B cell (primary cell): ENCODE measurements around the gene ATP6V0A1. TPM values are rescaled to one million over a fixed set of nuclear protein-coding genes. Genes with fewer than 3 reads are reported as not detected.

Experiments
- ATAC-seq: fragments of 200-7000 bp; cut with Tn5 transposase; one replicate; pipeline ENCODE4 v1.10.0; 2021; ENCODE audit warnings: low read depth, mild to moderate bottlenecking, moderate number of reproducible peaks, moderate library complexity
- CTCF ChIA-PET: fragments of 350-600 bp; sonication (Branson Sonifier 250); formaldehyde crosslinking; loops from one replicate; lab custom pipeline; 2021; ENCODE audit warnings: antibody characterized with exemption, inconsistent platforms; lab: Charles Lee
- POLR2A ChIA-PET: fragments of 350-600 bp; sonication (Branson Sonifier 250); formaldehyde crosslinking; loops from one replicate; lab custom pipeline; 2021; ENCODE audit warnings: antibody characterized with exemption; lab: Charles Lee
- DNase-seq: peaks from one replicate; pipeline ENCODE4 v3.0.0; 2013
- H2AFZ ChIP-seq: 2 replicates; pipeline ENCODE4 v1.6.1; 2012; ENCODE audit warnings: mild to moderate bottlenecking, low read depth, low read length; ENCODE audit not compliant: insufficient read depth, poor library complexity, severe bottlenecking
- H3K27ac ChIP-seq, 2 donors: 1 replicate in 1 of 2; 2 replicates in 1 of 2; pipeline ENCODE4 v1.5.1; 2012 to 2013; ENCODE audit warnings: low read length in 2 of 2, mild to moderate bottlenecking in 2 of 2, moderate library complexity in 1 of 2
- H3K27me3 ChIP-seq, 4 experiments: fragments of 200-600 bp in 1 of 4; sonication (generic) in 1 of 4; replicated peaks in 1 of 4; 1 replicate in 2 of 4; 2 replicates in 2 of 4; pipeline versions ENCODE4 v1.6.1 to v1.7.0; 2013 to 2016; ENCODE audit warnings: low read length in 3 of 4, mild to moderate bottlenecking in 2 of 4, mixed read lengths in 1 of 4, moderate library complexity in 1 of 4; ENCODE audit not compliant: insufficient read depth in 4 of 4, control insufficient read depth in 3 of 4; ENCODE audit errors: control extremely low read depth in 1 of 4
- H3K36me3 ChIP-seq, 2 experiments: replicated peaks in 1 of 2; 1 replicate in 1 of 2; 2 replicates in 1 of 2; pipeline versions ENCODE4 v1.6.1 to v1.7.1; 2013; ENCODE audit warnings: low read length in 1 of 2; ENCODE audit not compliant: insufficient read depth in 2 of 2, control insufficient read depth in 1 of 2; ENCODE audit errors: control extremely low read depth in 1 of 2, extremely low read depth in 1 of 2
- H3K4me1 ChIP-seq, 2 donors: fragments of 200-600 bp in 1 of 2; sonication (generic) in 1 of 2; 1 replicate in 1 of 2; 2 replicates in 1 of 2; pipeline versions ENCODE4 v1.5.1 to v1.6.1; 2013 to 2017; ENCODE audit warnings: low read length in 2 of 2; ENCODE audit not compliant: control insufficient read depth in 2 of 2, insufficient read depth in 2 of 2
- H3K4me2 ChIP-seq: replicated peaks from 2 replicates; pipeline ENCODE3; 2012; ENCODE audit warnings: mild to moderate bottlenecking, low read depth, low read length; ENCODE audit not compliant: poor library complexity, severe bottlenecking
- H3K4me3 ChIP-seq, 5 experiments: fragments of 200-600 bp in 1 of 5; sonication (generic) in 1 of 5; 1 replicate in 3 of 5; 2 replicates in 2 of 5; pipeline versions ENCODE4 v1.5.1 to v1.7.0; 2011 to 2016; ENCODE audit warnings: low read length in 4 of 5, mild to moderate bottlenecking in 4 of 5, low read depth in 2 of 5, control low read depth in 1 of 5, moderate library complexity in 1 of 5; ENCODE audit not compliant: insufficient read depth in 1 of 5; ENCODE audit errors: control extremely low read depth in 1 of 5, extremely low read depth in 1 of 5
- H3K79me2 ChIP-seq: fragments of 200-600 bp; sonication (generic); one replicate; pipeline ENCODE4 v1.6.0; 2016; ENCODE audit warnings: low read length; ENCODE audit not compliant: control insufficient read depth, insufficient read depth
- H3K9ac ChIP-seq: fragments of 200-600 bp; sonication (generic); 2 replicates; pipeline ENCODE4 v1.6.1; 2017; ENCODE audit warnings: mild to moderate bottlenecking, low read length, moderate library complexity
- H3K9me3 ChIP-seq, 3 donors: one replicate each; pipeline versions ENCODE4 v1.6.1 to v1.7.1; 2013; ENCODE audit warnings: low read length in 2 of 3; ENCODE audit not compliant: control insufficient read depth in 2 of 3, insufficient read depth in 1 of 3; ENCODE audit errors: control extremely low read depth in 1 of 3
- H4K20me1 ChIP-seq: 2 replicates; pipeline ENCODE4 v1.6.0; 2012; ENCODE audit warnings: mild to moderate bottlenecking, low read length; ENCODE audit not compliant: insufficient read depth, control insufficient read depth, poor library complexity, severe bottlenecking
- H3K27ac Mint-ChIP-seq: one replicate; pipeline ENCODE4 v1.8.0; 2021; ENCODE audit warnings: mixed read lengths
- H3K27me3 Mint-ChIP-seq: one replicate; pipeline ENCODE4 v1.8.0; 2021; ENCODE audit warnings: mixed read lengths
- H3K4me1 Mint-ChIP-seq: one replicate; pipeline ENCODE4 v1.8.0; 2021; ENCODE audit warnings: mixed read lengths
- H3K4me3 Mint-ChIP-seq: one replicate; pipeline ENCODE4 v1.8.0; 2021; ENCODE audit warnings: mixed read lengths
- H3K9me3 Mint-ChIP-seq: one replicate; pipeline ENCODE4 v1.8.0; 2022; ENCODE audit warnings: mixed read lengths; ENCODE audit not compliant: insufficient read depth
- EZH2 ChIP-seq: IDR thresholded peaks from 2 replicates; pipeline ENCODE4 v1.6.1; 2012; ENCODE audit warnings: borderline replicate concordance, low read depth, mild to moderate bottlenecking, moderate library complexity, low read length; ENCODE audit not compliant: insufficient read depth, poor library complexity, severe bottlenecking
- WGBS: methylation state at CpG from one replicate; pipeline ENCODE4 v1.1.5; 2013; ENCODE audit warnings: missing lambda C conversion rate; ENCODE audit not compliant: insufficient coverage; 5-methylcytosine and 5-hydroxymethylcytosine counted together
- intact Hi-C: fragments of 100-400 bp; cut with micrococcal nuclease; formaldehyde crosslinking; loops from one replicate; pipeline ENCODE4 v1.10.0; 2022
- polyA plus RNA-seq: library from polyadenylated mRNA; depleted of rRNA; stranded (reverse); fragments of >200 nt; gene quantifications from 2 replicates; pipeline ENCODE4 v1.2.3, GENCODE V29; 2012
- total RNA-seq, 2 donors: library from RNA; stranded (reverse); fragments of 120-200 nt in 1 of 2; gene quantifications; 1 replicate in 1 of 2; 2 replicates in 1 of 2; pipeline versions ENCODE4 v1.2.3 to v1.2.4, GENCODE V29; 2013 to 2022
- TF ChIP-seq, protein P1 (sequence below): fragments of 200-600 bp; IDR thresholded peaks from one replicate; pipeline ENCODE4 v1.8.0; 2022; ENCODE audit warnings: antibody characterized with exemption, mild to moderate bottlenecking

Gene ATP6V0A1
- total and polyA plus RNA-seq, 2 donors (not counting 1 experiment from before 2014, with no cell fraction given): 59.1 to 90.9 TPM

GRCh38 chr17:42536372-42537155, 77.9 kb downstream of the ATP6V0A1 start:
- no peak for DNase-seq
- TF ChIP-seq, protein P1, sequence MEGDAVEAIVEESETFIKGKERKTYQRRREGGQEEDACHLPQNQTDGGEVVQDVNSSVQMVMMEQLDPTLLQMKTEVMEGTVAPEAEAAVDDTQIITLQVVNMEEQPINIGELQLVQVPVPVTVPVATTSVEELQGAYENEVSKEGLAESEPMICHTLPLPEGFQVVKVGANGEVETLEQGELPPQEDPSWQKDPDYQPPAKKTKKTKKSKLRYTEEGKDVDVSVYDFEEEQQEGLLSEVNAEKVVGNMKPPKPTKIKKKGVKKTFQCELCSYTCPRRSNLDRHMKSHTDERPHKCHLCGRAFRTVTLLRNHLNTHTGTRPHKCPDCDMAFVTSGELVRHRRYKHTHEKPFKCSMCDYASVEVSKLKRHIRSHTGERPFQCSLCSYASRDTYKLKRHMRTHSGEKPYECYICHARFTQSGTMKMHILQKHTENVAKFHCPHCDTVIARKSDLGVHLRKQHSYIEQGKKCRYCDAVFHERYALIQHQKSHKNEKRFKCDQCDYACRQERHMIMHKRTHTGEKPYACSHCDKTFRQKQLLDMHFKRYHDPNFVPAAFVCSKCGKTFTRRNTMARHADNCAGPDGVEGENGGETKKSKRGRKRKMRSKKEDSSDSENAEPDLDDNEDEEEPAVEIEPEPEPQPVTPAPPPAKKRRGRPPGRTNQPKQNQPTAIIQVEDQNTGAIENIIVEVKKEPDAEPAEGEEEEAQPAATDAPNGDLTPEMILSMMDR: no peak
- no peak for TF ChIP-seq EZH2
- under 1% methylated on average over 57 of the region's 65 CpGs for WGBS
- H3K4me3 ChIP-seq: peak overlapping the region; percentile 51 to 82 (median 66)
- Mint-ChIP-seq H3K27me3 (no peaks in the 10 kb centered on the region), H3K4me1 (peaks cover 37% of the 10 kb centered on the region), H3K9me3 (no peaks in the 10 kb centered on the region), H3K4me3 (peak overlapping the region; percentile 93), H3K27ac (peak overlapping the region; percentile 80)
- peaks cover 19 to 26% of the 10 kb centered on the region in 2 donors for H3K4me1 ChIP-seq
- peak overlapping the region; percentile 75 for H3K9ac ChIP-seq
- ATAC-seq: peak; percentile 66
- ChIA-PET CTCF (interaction anchor here (0.7 to 2.7 kb wide), 11 partner anchors 9 to 248 kb away, joined by 3 to 16 read pairs (median 3); partner anchors contain the start of genes PSMC3IP, STAT3, STAT5A and TUBG1), POLR2A (interaction anchor here (0.9 to 1.7 kb wide), 6 partner anchors 12 to 148 kb away, joined by 3 to 9 read pairs (median 6); partner anchors contain the start of genes PSMC3IP and STAT3)
- no peaks in the 10 kb centered on the region for H3K27me3 ChIP-seq
- peaks cover 19% of the 10 kb centered on the region for H4K20me1 ChIP-seq
- peak overlapping the region; percentile 80 for H2AFZ ChIP-seq
- intact Hi-C loops: loop anchor here (1.0 to 5.0 kb wide), 7 partner anchors 12 to 634 kb away; partner anchors contain the start of genes MLX, NBR1, PLEKHH3 and PSMC3IP
- no peaks in the 10 kb centered on the region for H3K9me3 ChIP-seq
- H3K4me2 ChIP-seq: peak overlapping the region; percentile 92
- H3K36me3 ChIP-seq: peaks cover 0 to 15% of the 10 kb centered on the region in 2 experiments
- H3K27ac ChIP-seq: peak overlapping the region; percentile 16 to 50
- H3K79me2 ChIP-seq: peaks cover 27% of the 10 kb centered on the region
